ENCODE results near the gene RAD1. TPM values are rescaled to one million over a fixed set of nuclear protein-coding genes. Genes with fewer than 3 reads are reported as not detected.
A peak's percentile ranks its signal among the peaks of the same experiment; 100 is the strongest.

The RAD1 gene
- total RNA-seq, 1 donor from 2014 or later, result 16.3 TPM

DNA sequence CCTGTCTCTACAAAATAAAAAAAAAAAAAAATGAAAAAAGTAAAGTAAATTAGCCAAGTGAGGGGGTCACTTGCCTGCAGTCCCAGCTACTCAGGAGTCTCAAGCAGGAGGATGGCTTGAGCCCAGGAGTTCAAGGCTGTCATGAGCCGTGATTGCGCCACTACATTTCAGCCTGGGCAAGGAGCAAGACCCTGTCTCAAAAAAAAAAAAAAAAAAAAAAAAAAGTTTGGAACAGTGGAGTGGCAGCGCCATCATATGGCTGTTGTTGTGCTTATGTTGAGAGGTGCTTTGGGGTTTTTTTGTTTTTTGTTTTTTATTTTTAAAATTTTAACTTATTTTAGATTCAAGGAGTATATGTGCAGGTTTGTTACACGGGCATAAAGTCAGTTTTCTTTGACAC is 3.8 kb upstream of the RAD1 start:
- ATAC-seq (no peak), DNase-seq (ENCODE audit: low spot score) (no peak)
- intact Hi-C loops (cut with DNase I), result no loop called here

DNA sequence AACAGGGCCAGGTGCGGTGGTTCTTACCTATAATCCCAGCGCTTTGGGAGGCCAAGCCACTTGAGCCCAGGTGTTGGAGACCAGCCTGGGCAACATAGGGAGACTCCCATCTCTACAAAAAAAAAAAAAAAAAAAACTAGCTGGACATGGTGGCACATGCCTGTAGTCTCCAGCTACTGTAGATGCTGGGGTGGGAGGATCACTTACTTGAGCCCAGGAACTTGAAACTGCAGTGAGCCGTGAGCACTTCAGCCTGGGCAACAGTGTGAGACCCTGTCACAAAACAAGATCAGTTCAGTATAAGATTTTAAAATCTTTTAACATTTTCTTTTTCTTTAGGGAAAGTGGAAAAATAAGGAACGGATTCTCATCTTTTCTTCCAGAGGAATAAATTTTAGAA is 2.7 kb upstream of the RAD1 start:
- no peak for ATAC-seq
- DNase-seq (ENCODE audit: low spot score), result no peak
- intact Hi-C loops (cut with DNase I), result no loop called here

DNA sequence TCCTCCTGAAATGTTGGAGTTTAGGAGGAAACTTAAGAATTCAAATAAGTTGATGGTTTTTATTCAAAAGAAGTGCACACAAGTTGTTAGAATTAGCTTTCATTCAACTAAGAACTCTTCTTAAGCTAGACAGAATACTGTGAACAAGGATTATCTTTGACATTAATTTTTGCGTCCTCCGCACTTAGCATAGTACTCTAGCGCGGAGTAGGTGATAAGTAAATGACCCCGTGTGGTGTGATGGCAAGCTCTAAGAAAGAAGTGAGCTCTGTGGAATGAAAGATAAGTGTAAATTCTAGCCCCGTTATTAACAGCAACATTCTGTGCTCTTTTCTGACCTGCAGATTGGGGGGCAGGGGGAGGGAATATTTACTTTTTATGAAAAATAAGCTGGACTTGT is 1.2 kb upstream of the RAD1 start:
- DNase-seq (ENCODE audit: low spot score), result no peak
- intact Hi-C loops (cut with DNase I), result no loop called here
- no peak for ATAC-seq

DNA sequence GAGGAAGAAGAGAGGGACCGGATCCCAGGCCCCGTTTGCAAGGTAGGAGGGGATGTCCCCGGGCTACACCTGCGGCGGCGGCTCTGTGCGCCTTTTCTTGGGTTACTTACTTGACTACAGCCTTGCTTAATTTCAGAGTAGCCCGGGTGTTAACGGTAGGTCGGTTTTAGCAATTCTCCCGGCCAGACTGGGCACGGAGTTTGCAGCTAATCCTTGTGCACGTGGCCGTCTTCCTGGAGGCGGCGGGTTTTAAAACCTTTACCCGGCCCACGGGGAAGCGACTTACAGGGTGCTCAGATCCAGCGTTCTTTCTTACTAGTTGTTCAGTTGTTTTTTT is 520 bp upstream of the RAD1 start:
- DNase-seq (ENCODE audit: low spot score), result no peak
- intact Hi-C loops (cut with DNase I), result no loop called here
- no peak for ATAC-seq

- ATAC-seq (peak; percentile 3), DNase-seq (ENCODE audit: low spot score) (peak; percentile 63)
- intact Hi-C loops (cut with DNase I), result no loop called here
Observed at GRCh38 chr5:34914671-34915138, 599 bp downstream of the RAD1 start.

GRCh38 chr5:34913072-34913471 is 2.2 kb downstream of the RAD1 start:
- DNase-seq (ENCODE audit: low spot score) (no peak), ATAC-seq (no peak)
- intact Hi-C loops (cut with DNase I), result no loop called here

GRCh38 chr5:34905564-34905963 is 9.7 kb downstream of the RAD1 start:
- intact Hi-C loops (cut with DNase I), result no loop called here
- DNase-seq (ENCODE audit: low spot score) (no peak), ATAC-seq (no peak)

DNA sequence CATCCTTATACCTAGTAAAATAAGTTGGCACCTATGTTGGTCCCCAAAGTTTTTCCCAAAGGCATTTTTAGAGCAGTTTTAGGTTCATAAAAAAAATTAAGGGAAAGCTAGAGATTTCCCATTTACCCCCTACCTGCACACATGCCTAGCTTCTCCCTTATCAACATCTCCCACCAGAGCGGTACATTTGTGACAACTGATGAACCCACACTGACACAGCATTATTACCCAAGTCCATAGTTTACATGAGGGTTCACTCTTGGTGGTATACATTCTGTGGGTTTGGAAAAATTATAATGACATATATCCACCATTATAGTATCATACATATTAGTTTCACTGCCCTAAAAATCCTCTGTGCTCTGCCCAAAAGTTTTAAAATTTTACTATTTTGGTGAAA is 12.0 kb downstream of the RAD1 start:
- DNase-seq (ENCODE audit: low spot score) (no peak), ATAC-seq (no peak)
- intact Hi-C loops (cut with DNase I), result no loop called here

DNA sequence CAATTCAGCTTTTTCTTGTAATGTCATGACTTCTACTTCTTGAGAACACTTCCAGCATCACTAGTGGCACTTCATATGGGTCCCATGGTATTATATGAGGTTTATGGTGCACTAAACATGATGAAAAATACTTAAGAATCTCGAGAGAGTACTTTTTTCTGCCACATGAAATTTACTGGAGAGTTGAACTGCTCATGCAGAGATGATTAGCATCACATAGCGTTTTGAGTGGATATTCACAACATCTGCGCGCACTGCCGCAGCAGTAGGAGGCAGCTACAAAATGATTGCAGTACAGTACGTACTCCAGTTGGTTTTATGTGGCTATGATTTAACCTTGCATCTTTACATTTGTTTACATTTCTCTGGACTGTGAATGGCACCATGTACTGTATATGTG is 14.7 kb downstream of the RAD1 start:
- ATAC-seq, result no peak
- DNase-seq (ENCODE audit: low spot score), result no peak
- intact Hi-C loops (cut with DNase I), result no loop called here

- DNase-seq (ENCODE audit: low spot score), result no peak
- intact Hi-C loops (cut with DNase I), result loop anchor here (10.0 kb wide), 1 partner anchor 414 kb away; no protein-coding TSS in a partner anchor
- ATAC-seq, result no peak
Observed at GRCh38 chr5:34899066-34899465, 16.2 kb downstream of the RAD1 start.

- intact Hi-C loops (cut with DNase I), result loop anchor here (10.0 kb wide), 1 partner anchor 414 kb away; no protein-coding TSS in a partner anchor
- ATAC-seq (peak; percentile 90), DNase-seq (ENCODE audit: low spot score) (peak; percentile 80)
Observed at GRCh38 chr5:34898258-34898895, 16.9 kb downstream of the RAD1 start.

DNA sequence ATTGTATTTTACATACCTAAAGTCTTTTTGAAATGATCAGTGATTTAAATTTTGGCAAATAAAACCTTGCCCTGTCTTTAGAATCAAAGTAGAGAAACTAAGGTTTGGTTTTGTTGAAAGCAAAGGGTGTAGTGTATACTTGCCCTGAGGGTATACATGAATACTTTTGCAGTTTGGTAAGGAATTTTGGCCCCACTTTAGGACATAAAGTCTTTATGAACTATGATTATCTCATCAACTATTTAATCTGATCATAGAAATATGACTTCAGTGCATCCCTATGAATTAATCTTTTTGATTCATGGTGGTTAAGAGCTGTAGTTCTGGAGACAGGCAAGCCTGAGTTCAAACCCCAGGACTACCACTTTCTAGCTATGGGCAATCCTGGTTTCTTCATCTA is 17.7 kb downstream of the RAD1 start:
- ATAC-seq, result no peak
- no peak for DNase-seq (ENCODE audit: low spot score)
- intact Hi-C loops (cut with DNase I), result loop anchor here (10.0 kb wide), 1 partner anchor 413 kb away; no protein-coding TSS in a partner anchor

DNA sequence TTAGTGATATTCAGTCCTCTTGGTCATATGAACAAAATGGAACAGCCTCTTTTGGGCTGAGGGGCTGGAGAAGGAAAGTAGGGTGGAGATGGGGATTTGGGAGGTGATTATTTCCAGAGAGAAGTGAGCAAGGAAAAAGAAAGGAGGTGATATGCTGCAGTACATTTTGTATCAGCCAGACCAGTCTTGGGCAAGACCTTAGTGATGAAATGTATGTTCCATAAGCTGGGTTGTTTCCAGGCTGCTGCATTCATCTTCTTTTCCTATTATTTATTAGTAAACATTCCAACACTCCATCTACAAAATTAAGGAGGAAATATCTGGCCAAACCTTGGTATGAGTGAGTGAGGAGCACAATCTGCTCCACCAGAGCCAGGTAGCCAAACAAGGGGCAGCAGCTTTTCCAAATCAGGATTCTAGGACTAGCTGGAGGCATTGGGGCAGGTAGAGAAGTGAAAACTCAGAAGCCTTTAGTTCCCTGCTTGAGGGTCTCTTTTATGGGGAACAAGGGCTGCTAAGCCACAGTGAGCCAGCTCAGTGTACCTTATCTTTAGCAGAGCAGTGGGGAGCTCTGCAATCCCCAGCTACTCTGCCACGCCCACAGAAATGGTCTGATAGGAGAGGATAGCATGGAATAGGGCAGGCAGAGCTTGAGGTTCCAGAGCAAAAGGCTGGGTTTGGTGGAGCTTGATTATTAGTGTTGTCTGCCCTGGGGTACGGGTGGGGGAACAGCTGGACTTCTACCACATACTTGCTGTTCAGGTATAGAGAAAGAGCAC is 19.5 kb downstream of the RAD1 start:
- no peak for ATAC-seq
- intact Hi-C loops (cut with DNase I), result loop anchor here (10.0 kb wide), 1 partner anchor 411 kb away; no protein-coding TSS in a partner anchor
- no peak for DNase-seq (ENCODE audit: low spot score)

GRCh38 chr5:34894716-34895115 is 20.6 kb downstream of the RAD1 start:
- intact Hi-C loops (cut with DNase I), result loop anchor here (10.0 kb wide), 1 partner anchor 410 kb away; no protein-coding TSS in a partner anchor
- no peak for ATAC-seq
- DNase-seq (ENCODE audit: low spot score), result no peak

DNA sequence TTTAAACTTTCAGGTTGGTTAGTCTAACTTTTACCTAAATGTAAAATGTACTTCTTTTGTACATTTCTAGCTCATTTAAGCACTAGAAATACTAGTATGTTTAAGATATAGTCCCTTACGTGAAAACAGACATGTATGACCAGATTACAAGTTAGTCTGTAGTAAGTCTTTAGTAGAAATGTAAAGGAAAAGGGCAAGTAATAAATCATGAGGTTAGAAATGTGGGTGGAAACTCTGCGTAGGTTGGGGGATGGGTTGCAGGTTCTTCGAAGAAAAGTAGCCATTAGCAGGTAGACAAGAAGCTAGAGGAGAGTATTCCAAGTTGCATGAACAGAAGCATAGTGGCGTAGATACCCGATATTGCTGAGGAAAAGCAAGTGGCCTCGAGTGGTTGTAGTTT is 22.9 kb downstream of the RAD1 start:
- DNase-seq (ENCODE audit: low spot score) (no peak), ATAC-seq (no peak)
- intact Hi-C loops (cut with DNase I), result loop anchor here (10.0 kb wide), 1 partner anchor 408 kb away; no protein-coding TSS in a partner anchor

GRCh38 chr5:34891981-34892380 is 23.3 kb downstream of the RAD1 start:
- intact Hi-C loops (cut with DNase I), result loop anchor here (10.0 kb wide), 1 partner anchor 407 kb away; no protein-coding TSS in a partner anchor
- DNase-seq (ENCODE audit: low spot score), result no peak

DNA sequence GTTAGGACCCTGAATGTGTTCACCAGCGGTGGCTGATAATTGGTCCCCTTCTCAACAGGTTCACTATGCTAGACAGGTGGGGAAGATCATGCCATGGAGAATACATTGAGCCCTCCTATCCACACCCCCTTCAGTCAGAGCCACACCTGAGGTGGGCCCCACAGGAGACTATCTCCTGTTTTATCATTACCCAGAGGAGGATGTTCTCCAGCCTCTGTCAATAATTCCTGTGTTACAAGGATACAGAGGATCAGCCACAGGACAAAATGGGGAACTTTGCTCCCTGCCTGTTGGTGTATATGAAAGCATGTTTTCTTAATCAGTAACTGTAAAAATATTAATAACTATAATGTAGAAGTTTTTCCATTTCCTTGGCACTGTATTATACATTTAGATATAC is 25.9 kb downstream of the RAD1 start:
- ATAC-seq (no peak), DNase-seq (ENCODE audit: low spot score) (no peak)
- intact Hi-C loops (cut with DNase I), result no loop called here

More at GRCh38 chr5:34891981-34892380, 23.3 kb downstream of the RAD1 start:
- peak; percentile 91 for ATAC-seq

DNA sequence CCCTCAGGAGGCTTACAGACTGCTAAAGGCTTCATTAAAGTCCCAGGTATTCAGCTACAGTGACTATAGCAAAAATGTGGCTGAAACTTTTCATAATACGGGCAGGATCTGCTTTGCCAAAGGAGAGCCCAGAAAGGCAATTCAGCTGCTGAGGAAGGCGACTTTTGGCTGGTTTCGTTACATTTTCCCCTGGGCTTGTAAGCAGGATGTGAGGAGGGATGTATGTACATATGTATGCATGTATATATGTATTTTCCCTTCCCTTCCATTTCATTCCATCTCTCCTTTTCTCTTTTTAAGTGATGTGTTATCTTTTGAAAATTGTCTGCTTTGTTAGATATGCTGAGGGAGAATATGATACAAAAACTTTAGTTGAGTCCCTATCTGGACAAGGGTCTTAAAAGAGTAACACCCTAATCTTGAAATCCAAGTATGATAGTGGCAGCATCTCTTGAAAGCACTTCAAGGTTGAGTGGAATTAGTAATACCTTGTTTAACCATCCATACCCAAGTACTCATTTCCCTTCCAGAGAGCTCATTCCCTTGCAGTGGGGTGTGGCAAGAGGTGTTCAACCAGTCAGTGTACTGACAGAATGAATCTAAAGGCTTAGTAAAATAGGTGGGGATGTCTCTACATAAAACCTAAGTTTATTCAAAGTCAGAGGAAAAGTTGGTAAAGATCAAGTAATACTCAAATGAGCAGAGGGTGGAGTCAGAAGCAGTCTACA is 28.7 kb downstream of the RAD1 start:
- DNase-seq (ENCODE audit: low spot score) (no peak), ATAC-seq (no peak)
- intact Hi-C loops (cut with DNase I), result no loop called here

GRCh38 chr5:34881246-34881645 is 34.1 kb downstream of the RAD1 start:
- DNase-seq (ENCODE audit: low spot score) (no peak), ATAC-seq (no peak)
- intact Hi-C loops (cut with DNase I), result no loop called here

GRCh38 chr5:34876275-34876674 is 39.0 kb downstream of the RAD1 start:
- DNase-seq (ENCODE audit: low spot score) (no peak), ATAC-seq (no peak)
- intact Hi-C loops (cut with DNase I), result no loop called here
